Activated T-helper 17 cell treated with anti-CD3 and anti-CD28 coated beads, Interleukin-2, amount 50 U/mL, for 72 hours (primary cell): ENCODE data around the gene CDCA7. TPM values are rescaled to one million over a fixed set of nuclear protein-coding genes. Genes with fewer than 3 reads are reported as not detected.
"Not testable (repeated sequence)": the region's sequence is repeated elsewhere in the genome, so short reads cannot be mapped to it uniquely, and the experiment has no call there.

ENCODE experiments used
- ATAC-seq: fragments of 150-1000 bp; cut with Tn5 transposase; replicated peaks from 2 replicates; pipeline ENCODE4 v1.10.0; 2021; ENCODE audit warnings: mild to moderate bottlenecking, moderate library complexity
- H3K27ac Mint-ChIP-seq: one replicate; pipeline ENCODE4 v1.8.0; 2022; ENCODE audit warnings: mixed read lengths
- H3K27me3 Mint-ChIP-seq: one replicate; pipeline ENCODE4 v1.8.0; 2022; ENCODE audit warnings: mixed read lengths
- H3K36me3 Mint-ChIP-seq: one replicate; pipeline ENCODE4 v1.8.0; 2022; ENCODE audit warnings: low read depth, mild to moderate bottlenecking, mixed read lengths
- H3K4me1 Mint-ChIP-seq: one replicate; pipeline ENCODE4 v1.8.0; 2022; ENCODE audit warnings: mixed read lengths
- H3K4me3 Mint-ChIP-seq: one replicate; pipeline ENCODE4 v1.8.0; 2022; ENCODE audit warnings: mild to moderate bottlenecking, mixed read lengths
- H3K9me3 Mint-ChIP-seq: one replicate; pipeline ENCODE4 v1.8.0; 2022; ENCODE audit warnings: mixed read lengths
- total RNA-seq, 2 donors: library from RNA; stranded (reverse); gene quantifications; one replicate each; pipeline ENCODE4 v1.2.3, GENCODE V29; 2022

The CDCA7 gene
- total RNA-seq, 2 donors from 2014 or later, result 15.4 to 53.7 TPM

DNA sequence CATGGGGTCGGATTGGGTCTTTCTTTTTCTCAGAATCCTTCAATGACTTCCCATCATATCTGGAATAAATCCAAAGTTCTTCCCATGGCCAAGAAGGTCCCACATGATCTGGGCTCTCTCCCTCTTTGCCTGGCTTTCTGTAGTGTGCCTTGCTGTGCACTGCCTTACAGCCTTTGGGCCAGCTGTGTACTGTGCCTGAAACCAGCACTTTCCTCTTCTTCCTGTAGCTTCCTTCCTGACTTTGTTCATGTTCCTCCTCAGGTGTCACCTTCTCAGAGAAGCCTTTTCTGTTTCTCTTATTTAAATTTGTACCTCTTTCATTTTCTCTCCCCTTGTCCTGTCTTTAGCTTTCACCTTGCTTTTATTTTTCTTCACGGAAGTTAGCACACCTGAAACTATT is 4.3 kb upstream of the CDCA7 start:
- Mint-ChIP-seq H3K4me1 (peaks cover 10% of the 10 kb centered on the region), H3K9me3 (peaks cover 3% of the 10 kb centered on the region), H3K4me3 (no peak overlapping the region), H3K36me3 (no peaks in the 10 kb centered on the region), H3K27me3 (peaks cover 40% of the 10 kb centered on the region), H3K27ac (no peak overlapping the region)
- ATAC-seq, result no peak

DNA sequence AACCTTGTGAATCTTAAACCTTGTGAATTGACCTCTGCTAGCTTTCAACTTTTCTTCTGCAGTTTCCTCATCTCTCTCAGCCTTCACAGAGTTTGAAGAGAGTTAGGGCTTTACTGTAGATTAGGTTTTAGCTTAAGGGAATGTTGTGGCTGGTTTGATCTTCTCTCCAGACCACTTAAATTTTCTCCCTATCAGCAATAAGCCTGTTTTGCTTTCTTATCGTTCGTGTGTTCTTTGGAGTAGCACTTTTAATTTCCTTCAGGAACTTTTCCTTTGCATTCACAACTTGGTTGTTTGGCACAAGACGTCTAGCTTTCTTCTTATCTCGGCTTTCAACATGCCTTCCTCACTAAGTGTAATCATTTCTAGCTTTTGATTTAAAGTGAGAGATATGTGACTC is 2.8 kb upstream of the CDCA7 start:
- no peak overlapping the region for H3K4me3 Mint-ChIP-seq
- no peaks in the 10 kb centered on the region for H3K9me3 Mint-ChIP-seq
- no peaks in the 10 kb centered on the region for H3K36me3 Mint-ChIP-seq
- ATAC-seq, result no peak
- peaks cover 20% of the 10 kb centered on the region for H3K4me1 Mint-ChIP-seq
- peaks cover 49% of the 10 kb centered on the region for H3K27me3 Mint-ChIP-seq
- no peak overlapping the region for H3K27ac Mint-ChIP-seq

DNA sequence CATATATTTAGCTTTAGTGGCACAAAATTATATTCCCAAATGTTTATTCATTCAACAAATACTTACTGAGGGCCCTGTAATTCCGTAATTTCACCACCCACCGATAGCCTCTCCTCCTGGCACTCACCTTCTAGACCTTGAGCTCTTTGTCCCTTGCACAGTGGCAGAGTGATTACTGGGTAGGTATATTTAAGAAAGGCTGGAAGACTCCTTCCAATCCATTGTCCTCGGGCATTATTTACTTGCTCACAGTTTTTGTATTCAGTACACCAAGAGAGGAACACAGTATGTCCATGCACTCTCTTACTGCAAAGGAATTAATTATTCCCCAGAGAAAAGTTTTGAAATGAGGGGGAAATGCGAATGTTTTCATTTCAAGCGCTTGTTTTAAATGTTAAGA is 1.1 kb upstream of the CDCA7 start:
- Mint-ChIP-seq H3K27ac (peak overlapping the region; percentile 90), H3K36me3 (no peaks in the 10 kb centered on the region), H3K4me3 (peak overlapping the region; percentile 90), H3K4me1 (peaks cover 21% of the 10 kb centered on the region), H3K9me3 (no peaks in the 10 kb centered on the region), H3K27me3 (peaks cover 51% of the 10 kb centered on the region)
- no peak for ATAC-seq

DNA sequence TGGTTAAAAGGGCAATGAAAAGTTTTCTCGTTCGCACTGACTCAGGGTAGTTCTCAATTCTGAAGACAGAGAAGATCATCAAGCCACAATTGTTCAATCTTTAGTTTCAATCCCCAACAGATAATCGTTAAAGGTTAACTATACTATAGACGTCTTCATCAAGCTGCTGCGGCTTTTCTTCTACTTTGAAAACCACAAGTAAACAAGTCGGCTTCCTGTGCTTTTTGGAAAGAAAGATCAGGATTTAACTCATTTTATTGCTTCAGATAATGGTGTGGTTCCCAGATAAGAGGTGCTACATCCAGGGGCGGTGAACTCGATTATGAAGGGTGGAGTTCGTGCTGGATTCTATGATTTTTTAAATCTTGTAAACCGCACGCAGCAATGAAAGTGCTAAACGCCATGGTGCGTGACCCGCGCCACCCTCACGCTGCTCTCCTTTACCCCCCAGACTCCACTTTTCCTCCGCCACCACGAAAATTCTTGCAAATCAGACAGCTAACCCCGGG is 545 bp upstream of the CDCA7 start:
- Mint-ChIP-seq H3K36me3 (peaks cover 5% of the 10 kb centered on the region), H3K9me3 (no peaks in the 10 kb centered on the region), H3K27ac (peak overlapping the region; percentile 90), H3K27me3 (peaks cover 51% of the 10 kb centered on the region), H3K4me3 (peak overlapping the region; percentile 90), H3K4me1 (peaks cover 21% of the 10 kb centered on the region)
- peak; percentile 70 for ATAC-seq

DNA sequence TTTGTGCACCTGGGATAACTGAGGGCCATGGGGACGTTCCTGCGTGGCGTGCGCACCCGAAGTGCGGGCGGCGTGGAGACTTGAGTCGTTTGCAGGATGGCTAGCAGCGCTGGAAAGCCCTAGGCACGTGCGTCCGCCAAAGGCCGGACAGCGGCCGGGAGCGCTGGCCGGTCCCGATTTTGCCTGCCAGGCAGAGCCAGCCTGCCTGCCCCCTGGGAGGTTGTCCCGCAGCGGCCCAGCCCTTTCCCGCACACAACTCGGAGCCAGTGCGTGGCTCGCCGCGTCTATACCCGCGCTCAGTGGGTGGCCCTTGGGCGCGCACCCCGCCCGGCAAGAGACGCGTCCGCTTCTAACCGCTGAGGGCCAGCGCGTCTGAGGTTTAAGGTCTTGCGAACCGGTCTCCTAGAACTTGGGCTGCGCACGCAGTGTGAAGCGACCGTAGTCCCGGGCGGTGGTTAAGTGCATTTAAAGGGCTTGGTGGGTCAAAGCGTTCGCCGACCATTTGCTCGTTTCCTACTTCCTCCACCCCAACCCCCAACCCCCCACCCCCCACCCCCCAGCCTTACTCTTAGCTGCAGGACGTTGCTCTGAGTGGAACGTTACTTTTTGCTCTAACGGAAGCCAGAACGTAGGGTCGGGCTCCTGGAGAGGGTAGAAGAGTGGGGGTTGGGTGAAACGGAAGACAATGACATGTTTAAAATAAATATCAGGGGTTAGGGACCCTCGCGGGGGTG is 627 bp downstream of the CDCA7 start:
- peaks cover 48% of the 10 kb centered on the region for H3K27me3 Mint-ChIP-seq
- ATAC-seq, result peak; percentile 33
- peaks cover 17% of the 10 kb centered on the region for H3K36me3 Mint-ChIP-seq
- H3K4me3 Mint-ChIP-seq, result peak overlapping the region; percentile 90
- H3K4me1 Mint-ChIP-seq, result peaks cover 25% of the 10 kb centered on the region
- peak overlapping the region; percentile 20 for H3K27ac Mint-ChIP-seq
- no peaks in the 10 kb centered on the region for H3K9me3 Mint-ChIP-seq

DNA sequence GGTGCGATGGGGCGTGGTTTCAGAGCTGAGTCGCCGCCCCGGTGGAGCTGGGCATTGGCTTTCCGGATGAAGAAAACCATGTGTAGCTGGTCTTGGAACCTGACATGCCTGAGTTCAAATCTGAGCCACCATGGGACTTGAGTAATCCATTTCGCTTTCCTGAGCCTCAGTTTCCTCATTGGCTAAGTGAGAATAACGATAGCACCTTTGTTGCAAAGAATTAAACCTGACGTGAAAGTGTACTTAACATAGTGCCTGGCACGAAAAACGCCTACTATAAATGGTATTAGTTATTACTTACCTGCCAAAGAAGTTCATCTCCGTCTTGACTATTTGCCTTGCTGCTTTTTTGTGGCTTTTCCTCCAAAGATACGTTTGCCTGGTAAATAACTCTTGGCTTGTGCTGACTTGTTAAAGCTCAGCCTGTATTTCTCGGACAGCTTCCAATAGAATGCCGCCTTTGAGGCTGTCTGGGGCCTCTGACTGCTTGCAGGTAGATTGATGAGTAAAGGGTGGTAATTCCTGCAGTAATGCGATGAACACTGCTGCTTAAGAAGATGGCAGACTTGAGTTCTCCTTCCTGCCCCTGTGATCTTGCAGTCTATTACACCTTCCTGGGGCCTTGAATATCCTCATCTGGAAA is 1.3 kb downstream of the CDCA7 start:
- Mint-ChIP-seq H3K9me3 (no peaks in the 10 kb centered on the region), H3K27ac (peak overlapping the region; percentile 20), H3K4me1 (peaks cover 25% of the 10 kb centered on the region), H3K4me3 (peak overlapping the region; percentile 90), H3K27me3 (peaks cover 47% of the 10 kb centered on the region), H3K36me3 (peaks cover 23% of the 10 kb centered on the region)
- no peak for ATAC-seq

DNA sequence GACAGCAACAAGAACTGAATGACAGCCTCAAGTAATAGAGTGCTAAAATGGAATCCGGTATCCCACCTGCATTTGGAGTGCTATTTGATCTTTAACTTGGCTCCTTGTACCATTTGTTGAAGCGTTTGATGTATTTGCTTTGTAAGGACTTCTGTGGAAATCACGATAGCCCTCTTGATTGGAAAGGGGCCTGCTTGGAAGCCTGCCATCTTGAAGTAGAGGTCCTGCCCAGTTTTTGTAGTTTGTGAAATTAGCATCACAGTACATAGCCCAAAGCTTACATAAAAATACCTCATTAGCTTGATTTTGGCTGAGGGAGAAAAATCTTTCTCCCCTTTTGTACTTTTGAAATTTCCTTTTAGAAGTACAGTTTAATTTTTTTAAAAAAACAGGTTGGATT is 2.7 kb downstream of the CDCA7 start:
- ATAC-seq, result no peak
- H3K36me3 Mint-ChIP-seq, result peaks cover 33% of the 10 kb centered on the region
- peaks cover 25% of the 10 kb centered on the region for H3K4me1 Mint-ChIP-seq
- H3K27me3 Mint-ChIP-seq, result peaks cover 36% of the 10 kb centered on the region
- no peak overlapping the region for H3K4me3 Mint-ChIP-seq
- H3K27ac Mint-ChIP-seq, result no peak overlapping the region
- H3K9me3 Mint-ChIP-seq, result no peaks in the 10 kb centered on the region

DNA sequence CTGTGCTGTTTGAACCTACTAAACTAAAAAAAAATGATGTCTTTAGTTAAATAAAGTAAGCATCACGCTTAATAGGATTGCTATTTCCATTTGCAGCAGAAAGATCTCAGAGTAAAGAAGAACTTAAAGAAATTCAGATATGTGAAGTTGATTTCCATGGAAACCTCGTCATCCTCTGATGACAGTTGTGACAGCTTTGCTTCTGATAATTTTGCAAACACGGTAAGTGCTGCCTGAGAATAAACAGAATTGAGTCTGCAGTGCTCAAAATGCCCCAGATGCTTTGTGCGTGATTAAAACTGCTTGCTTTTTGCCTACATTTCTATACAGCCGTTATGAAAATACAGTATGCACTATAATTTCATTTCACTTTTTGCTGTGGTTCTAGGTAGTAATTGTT is 3.9 kb downstream of the CDCA7 start:
- Mint-ChIP-seq H3K36me3 (peaks cover 41% of the 10 kb centered on the region), H3K9me3 (no peaks in the 10 kb centered on the region), H3K27ac (peak overlapping the region; percentile 58), H3K4me3 (peak overlapping the region; percentile 16), H3K4me1 (peaks cover 22% of the 10 kb centered on the region), H3K27me3 (peaks cover 26% of the 10 kb centered on the region)
- no peak for ATAC-seq

DNA sequence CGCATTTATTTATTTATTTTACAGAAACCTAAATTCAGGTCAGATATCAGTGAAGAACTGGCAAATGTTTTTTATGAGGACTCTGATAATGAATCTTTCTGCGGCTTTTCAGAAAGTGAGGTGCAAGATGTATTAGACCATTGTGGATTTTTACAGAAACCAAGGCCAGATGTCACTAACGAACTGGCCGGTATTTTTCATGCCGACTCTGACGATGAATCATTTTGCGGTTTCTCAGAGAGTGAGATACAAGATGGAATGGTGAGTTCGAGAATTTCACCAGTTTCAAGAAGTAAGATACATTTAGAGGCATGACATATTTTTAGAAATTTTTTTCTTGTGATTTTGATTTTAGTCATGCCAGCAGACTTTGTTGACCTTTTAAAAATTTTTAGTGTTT is 4.6 kb downstream of the CDCA7 start:
- Mint-ChIP-seq H3K4me1 (peaks cover 16% of the 10 kb centered on the region), H3K36me3 (peaks cover 48% of the 10 kb centered on the region), H3K27ac (peak overlapping the region; percentile 58), H3K9me3 (no peaks in the 10 kb centered on the region), H3K4me3 (peak overlapping the region; percentile 16), H3K27me3 (peaks cover 20% of the 10 kb centered on the region)
- peak; percentile 65 for ATAC-seq

DNA sequence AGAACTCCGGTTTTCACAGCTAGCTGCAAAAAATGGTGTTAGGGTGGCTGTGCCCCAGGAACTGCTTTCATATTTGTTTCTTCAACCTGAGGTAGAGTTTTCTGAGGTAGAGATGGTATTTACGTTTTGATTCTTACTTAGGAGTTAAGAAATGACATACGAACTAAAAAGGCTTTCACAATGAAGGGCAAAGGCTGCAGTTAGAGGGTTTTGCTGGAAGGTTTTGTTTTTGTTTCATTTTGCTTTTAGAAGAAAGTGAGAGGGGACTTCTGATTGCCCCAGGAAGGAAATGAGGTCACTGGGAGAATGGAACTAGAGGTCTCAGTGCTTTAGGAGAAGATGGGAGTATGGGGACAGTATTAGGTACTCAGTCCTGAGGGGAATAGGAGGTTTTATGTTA is 15.5 kb downstream of the CDCA7 start:
- Mint-ChIP-seq H3K36me3 (peaks cover 32% of the 10 kb centered on the region), H3K4me3 (peak overlapping the region; percentile 39), H3K9me3 (no peaks in the 10 kb centered on the region), H3K27me3 (no peaks in the 10 kb centered on the region), H3K4me1 (peaks cover 7% of the 10 kb centered on the region), H3K27ac (peak overlapping the region; percentile 80)
- ATAC-seq, result peak; percentile 69

DNA sequence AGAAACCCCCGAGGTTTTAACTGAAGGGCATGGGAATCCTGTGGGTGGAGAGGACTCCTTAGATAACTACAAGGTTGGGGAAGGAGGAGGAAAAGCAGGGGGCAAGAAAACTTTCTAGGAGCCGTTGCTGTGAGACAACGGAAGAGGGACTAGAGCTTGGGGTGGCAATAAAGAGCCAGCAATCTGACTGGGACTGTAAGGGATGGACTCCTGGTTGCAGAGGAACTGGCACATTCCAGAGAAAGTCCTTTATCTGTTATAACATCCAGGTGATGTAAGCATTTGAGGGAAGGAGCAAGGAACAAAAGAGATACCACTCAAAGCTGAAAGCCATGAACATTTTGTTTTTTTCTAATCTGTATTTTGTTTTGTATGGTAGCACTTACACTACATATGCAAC is 16.4 kb downstream of the CDCA7 start:
- H3K36me3 Mint-ChIP-seq, result peaks cover 24% of the 10 kb centered on the region
- H3K27me3 Mint-ChIP-seq, result no peaks in the 10 kb centered on the region
- no peaks in the 10 kb centered on the region for H3K9me3 Mint-ChIP-seq
- H3K4me3 Mint-ChIP-seq, result no peak overlapping the region
- H3K4me1 Mint-ChIP-seq, result peaks cover 7% of the 10 kb centered on the region
- H3K27ac Mint-ChIP-seq, result no peak overlapping the region
- no peak for ATAC-seq

DNA sequence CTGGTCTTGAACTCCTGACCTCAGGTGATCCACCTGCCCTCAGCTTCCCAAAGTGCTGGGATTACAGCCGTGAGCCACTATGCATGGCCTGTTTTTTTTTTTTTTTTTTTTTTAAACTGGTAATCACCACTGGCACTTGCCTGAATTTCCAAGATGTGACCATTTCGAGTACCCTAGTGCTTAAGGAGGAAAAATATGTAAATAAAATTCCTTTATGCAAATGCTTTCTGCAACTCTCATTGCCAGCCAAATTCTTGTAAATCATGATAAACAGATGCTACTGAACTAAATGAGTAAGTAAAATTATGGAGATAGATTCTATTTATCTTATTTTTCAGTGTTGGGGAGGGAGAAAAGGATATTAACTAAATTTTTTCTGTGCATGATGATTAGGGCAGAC is 18.6 kb downstream of the CDCA7 start:
- Mint-ChIP-seq H3K36me3 (peaks cover under 1% of the 10 kb centered on the region), H3K4me3 (no peak overlapping the region), H3K4me1 (peaks cover 7% of the 10 kb centered on the region), H3K27ac (no peak overlapping the region), H3K9me3 (no peaks in the 10 kb centered on the region), H3K27me3 (no peaks in the 10 kb centered on the region)
- no peak for ATAC-seq

DNA sequence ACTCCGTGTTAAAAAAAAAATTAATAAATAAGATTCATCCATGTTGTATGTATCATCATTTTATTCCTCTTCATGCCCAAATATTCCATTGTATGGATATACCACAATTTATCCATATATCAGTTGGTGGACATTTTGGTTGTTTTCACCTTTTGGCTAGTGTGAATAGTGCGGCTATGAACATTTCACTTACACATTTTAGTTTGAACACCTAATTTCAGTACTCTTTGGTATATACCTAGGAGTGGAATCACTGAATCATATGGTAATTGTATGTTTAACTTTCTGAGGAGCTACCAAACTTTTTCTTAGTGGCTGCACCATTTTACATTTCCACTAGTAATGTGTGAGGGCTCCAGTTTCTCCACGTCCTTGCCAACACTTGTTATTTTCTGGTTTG is 20.0 kb downstream of the CDCA7 start:
- Mint-ChIP-seq H3K36me3 (no peaks in the 10 kb centered on the region), H3K4me3 (no peak overlapping the region), H3K27ac (no peak overlapping the region), H3K4me1 (peaks cover 7% of the 10 kb centered on the region), H3K27me3 (no peaks in the 10 kb centered on the region), H3K9me3 (no peaks in the 10 kb centered on the region)
- peak; percentile 71 for ATAC-seq

DNA sequence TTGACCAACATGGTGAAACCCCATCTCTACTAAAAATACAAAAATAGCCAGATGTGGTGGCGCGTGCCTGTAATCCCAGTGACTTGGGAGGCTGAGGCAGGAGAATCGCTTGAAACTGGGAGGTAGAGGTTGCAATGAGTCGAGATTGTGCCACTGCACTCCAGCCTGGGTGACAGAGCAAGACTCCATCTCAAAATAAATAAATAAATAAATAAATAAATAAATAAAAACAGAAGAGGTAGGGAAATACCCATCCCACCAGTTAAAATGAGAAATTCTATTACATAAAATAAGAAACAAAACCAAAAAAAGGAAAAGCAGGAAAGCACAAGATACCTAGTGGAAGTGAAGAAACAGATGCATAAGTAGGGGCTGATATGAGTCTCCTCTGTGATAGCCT is 30.9 kb downstream of the CDCA7 start:
- not testable (repeated sequence) for ATAC-seq, H3K9me3 Mint-ChIP-seq, H3K36me3 Mint-ChIP-seq, H3K27ac Mint-ChIP-seq, H3K4me1 Mint-ChIP-seq, H3K27me3 Mint-ChIP-seq, H3K4me3 Mint-ChIP-seq

DNA sequence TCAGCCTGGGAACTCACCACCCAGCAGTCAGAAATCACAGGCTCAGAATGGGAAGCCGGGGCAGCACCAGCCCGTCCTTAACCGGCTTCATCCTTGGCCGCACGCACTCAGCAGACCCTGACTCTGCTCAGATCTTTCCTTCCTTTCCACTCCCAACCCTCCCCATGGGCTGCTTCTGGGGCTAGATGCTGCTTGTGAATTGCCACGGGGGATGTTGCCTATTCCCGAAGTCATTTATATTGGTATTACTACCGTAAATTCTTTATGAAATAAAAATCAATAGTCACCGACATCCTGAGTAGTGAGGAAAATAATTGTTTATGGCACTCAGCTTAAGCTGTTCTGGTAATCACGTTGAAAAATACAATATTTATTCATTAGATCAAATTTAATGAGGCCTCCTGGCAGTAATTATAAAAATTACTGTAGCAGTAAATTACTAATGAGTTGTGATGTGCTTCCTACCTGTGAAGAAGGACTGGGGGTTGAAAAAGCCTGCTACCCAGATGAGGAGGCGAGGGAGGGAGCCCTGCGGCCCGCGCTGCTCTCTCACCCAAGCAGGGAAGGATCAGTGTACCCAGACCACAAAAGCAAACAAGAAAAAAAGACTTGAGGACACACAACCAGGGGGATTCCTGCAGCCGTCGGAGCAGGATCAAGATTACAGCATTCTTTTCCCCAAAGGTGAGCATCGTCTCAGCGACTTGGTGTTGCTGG is 31.5 kb downstream of the CDCA7 start:
- Mint-ChIP-seq H3K4me3 (no peak overlapping the region), H3K27me3 (no peaks in the 10 kb centered on the region), H3K27ac (no peak overlapping the region), H3K4me1 (no peaks in the 10 kb centered on the region), H3K9me3 (no peaks in the 10 kb centered on the region), H3K36me3 (no peaks in the 10 kb centered on the region)
- no peak for ATAC-seq
